HL-60 (cell line): ENCODE data around the gene PARD3.
"Not testable (repeated sequence)": the region's sequence is repeated elsewhere in the genome, so short reads cannot be mapped to it uniquely, and the experiment has no call there.

Experiments
- DNase-seq, 2 experiments: peaks; one replicate each; pipeline ENCODE4 v3.0.0-alpha.2; 2010 to 2020; ENCODE audit warnings: low read depth in 1 of 2, low spot score in 1 of 2
- H3K27ac ChIP-seq: fragments of 250-450 bp; sonication (Bioruptor Pico); replicated peaks from 2 replicates; pipeline ENCODE4 v1.5.1; 2020; ENCODE audit warnings: mild to moderate bottlenecking, moderate library complexity
- H3K27me3 ChIP-seq: fragments of 250-450 bp; sonication (Bioruptor Pico); 2 replicates; pipeline ENCODE4 v1.5.1; 2021; ENCODE audit warnings: mild to moderate bottlenecking, moderate library complexity; ENCODE audit not compliant: insufficient read depth, poor library complexity, severe bottlenecking
- H3K4me3 ChIP-seq: replicated peaks from 2 replicates; pipeline ENCODE4 v1.5.1; 2011; ENCODE audit warnings: mild to moderate bottlenecking, control low read depth, low read length; ENCODE audit not compliant: insufficient read depth
- GABPA ChIP-seq: IDR thresholded peaks from 2 replicates; pipeline ENCODE4 v1.6.1; 2012; ENCODE audit warnings: low read depth
- POLR2AphosphoS5 ChIP-seq: IDR thresholded peaks from 2 replicates; pipeline ENCODE4 v1.6.1; 2012; ENCODE audit warnings: low read depth
- SPI1 ChIP-seq: IDR thresholded peaks from 2 replicates; pipeline ENCODE4 v1.6.1; 2012; ENCODE audit warnings: low read depth, mild to moderate bottlenecking, borderline replicate concordance
- TF ChIP-seq, protein P1 (sequence below): IDR thresholded peaks from 2 replicates; pipeline ENCODE4 v1.6.1; 2012; ENCODE audit warnings: low read depth; ENCODE audit not compliant: insufficient replicate concordance
- TF ChIP-seq, protein P2 (sequence below): IDR thresholded peaks from one replicate; pipeline ENCODE4 v1.5.1; 2011; ENCODE audit warnings: low read length, control low read depth, inconsistent platforms; ENCODE audit not compliant: insufficient read depth

The PARD3 gene

DNA sequence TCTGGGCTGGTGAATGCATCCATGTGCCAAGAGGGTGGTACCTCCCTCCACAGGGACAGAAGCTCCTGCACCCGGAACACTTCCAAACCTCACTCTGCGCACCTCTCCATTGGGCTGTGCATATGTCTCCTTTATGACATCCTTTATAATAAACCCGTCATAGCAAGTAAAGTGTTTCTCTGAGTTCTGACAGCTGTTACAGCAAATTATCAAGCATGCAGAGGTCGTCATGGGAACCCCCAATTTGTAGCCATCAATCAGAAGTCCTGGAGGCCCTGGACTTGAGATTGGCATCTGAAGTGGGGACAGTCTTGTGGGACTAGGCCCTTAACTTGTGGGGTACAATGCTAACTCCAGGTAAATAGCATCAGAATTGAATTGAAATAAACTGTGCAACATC, 29.4 kb upstream of the PARD3 start:
- H3K4me3 ChIP-seq = no peak overlapping the region
- TF ChIP-seq SPI1 (no peak), POLR2AphosphoS5 (no peak), GABPA (no peak)
- TF ChIP-seq, protein P1, sequence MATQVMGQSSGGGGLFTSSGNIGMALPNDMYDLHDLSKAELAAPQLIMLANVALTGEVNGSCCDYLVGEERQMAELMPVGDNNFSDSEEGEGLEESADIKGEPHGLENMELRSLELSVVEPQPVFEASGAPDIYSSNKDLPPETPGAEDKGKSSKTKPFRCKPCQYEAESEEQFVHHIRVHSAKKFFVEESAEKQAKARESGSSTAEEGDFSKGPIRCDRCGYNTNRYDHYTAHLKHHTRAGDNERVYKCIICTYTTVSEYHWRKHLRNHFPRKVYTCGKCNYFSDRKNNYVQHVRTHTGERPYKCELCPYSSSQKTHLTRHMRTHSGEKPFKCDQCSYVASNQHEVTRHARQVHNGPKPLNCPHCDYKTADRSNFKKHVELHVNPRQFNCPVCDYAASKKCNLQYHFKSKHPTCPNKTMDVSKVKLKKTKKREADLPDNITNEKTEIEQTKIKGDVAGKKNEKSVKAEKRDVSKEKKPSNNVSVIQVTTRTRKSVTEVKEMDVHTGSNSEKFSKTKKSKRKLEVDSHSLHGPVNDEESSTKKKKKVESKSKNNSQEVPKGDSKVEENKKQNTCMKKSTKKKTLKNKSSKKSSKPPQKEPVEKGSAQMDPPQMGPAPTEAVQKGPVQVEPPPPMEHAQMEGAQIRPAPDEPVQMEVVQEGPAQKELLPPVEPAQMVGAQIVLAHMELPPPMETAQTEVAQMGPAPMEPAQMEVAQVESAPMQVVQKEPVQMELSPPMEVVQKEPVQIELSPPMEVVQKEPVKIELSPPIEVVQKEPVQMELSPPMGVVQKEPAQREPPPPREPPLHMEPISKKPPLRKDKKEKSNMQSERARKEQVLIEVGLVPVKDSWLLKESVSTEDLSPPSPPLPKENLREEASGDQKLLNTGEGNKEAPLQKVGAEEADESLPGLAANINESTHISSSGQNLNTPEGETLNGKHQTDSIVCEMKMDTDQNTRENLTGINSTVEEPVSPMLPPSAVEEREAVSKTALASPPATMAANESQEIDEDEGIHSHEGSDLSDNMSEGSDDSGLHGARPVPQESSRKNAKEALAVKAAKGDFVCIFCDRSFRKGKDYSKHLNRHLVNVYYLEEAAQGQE = no peak
- TF ChIP-seq, protein P2, sequence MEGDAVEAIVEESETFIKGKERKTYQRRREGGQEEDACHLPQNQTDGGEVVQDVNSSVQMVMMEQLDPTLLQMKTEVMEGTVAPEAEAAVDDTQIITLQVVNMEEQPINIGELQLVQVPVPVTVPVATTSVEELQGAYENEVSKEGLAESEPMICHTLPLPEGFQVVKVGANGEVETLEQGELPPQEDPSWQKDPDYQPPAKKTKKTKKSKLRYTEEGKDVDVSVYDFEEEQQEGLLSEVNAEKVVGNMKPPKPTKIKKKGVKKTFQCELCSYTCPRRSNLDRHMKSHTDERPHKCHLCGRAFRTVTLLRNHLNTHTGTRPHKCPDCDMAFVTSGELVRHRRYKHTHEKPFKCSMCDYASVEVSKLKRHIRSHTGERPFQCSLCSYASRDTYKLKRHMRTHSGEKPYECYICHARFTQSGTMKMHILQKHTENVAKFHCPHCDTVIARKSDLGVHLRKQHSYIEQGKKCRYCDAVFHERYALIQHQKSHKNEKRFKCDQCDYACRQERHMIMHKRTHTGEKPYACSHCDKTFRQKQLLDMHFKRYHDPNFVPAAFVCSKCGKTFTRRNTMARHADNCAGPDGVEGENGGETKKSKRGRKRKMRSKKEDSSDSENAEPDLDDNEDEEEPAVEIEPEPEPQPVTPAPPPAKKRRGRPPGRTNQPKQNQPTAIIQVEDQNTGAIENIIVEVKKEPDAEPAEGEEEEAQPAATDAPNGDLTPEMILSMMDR = no peak
- H3K27me3 ChIP-seq = no peaks in the 10 kb centered on the region
- DNase-seq = no peak
- H3K27ac ChIP-seq = no peak overlapping the region

DNA sequence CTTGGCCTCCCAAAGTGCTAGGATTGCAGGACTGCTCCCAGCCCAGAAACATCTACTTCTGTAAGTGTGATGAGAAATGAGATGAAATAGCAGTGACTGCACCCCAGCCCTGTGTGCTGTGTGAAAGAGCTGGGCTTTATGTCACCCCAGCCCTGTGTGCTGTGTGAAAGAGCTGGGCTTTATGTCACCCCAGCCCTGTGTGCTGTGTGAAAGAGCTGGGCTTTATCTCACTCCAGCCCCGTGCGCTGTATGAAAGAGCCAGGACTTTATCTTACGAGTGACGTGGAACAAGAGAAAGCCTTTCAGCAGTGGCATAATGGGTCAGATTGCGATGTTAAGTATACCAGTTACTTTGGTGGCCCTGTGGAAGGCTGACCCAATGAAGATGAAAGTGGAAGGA, 28.4 kb upstream of the PARD3 start:
- H3K4me3 ChIP-seq = not testable (repeated sequence)

DNA sequence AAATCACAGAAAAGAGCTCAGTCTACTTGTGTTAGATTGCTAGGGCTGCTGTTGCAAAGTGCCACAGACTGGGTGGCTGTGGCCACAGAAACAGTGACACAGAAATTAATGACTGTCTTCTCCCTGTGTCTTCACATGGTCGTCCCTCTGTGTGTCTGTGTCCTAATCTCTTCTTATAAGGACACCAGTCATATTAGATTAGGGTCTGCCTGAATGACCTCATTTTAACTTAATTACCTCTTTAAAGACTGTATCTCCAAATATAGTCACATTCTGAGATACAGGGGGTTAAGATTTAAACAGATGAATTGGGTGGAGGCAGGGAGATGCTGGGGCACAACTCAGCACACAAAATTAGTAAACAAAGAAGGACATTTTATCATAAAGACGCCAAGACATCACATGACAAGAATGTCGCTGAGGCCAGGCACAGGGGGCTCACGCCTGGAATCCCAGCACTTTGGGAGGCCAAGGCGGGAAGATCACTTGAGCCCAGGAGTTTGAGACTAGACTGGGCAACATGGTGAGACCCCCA, 23.3 kb upstream of the PARD3 start:
- no peak overlapping the region for H3K4me3 ChIP-seq
- TF ChIP-seq POLR2AphosphoS5 = no peak
- TF ChIP-seq, protein P2 = no peak
- no peak for TF ChIP-seq SPI1
- TF ChIP-seq, protein P1 = no peak
- TF ChIP-seq GABPA = no peak
- no peak for DNase-seq
- H3K27me3 ChIP-seq = no peaks in the 10 kb centered on the region
- no peak overlapping the region for H3K27ac ChIP-seq

More for the DNA sequence above, 28.4 kb upstream of the PARD3 start:
- DNase-seq, H3K27ac ChIP-seq, H3K27me3 ChIP-seq: not testable (repeated sequence)

DNA sequence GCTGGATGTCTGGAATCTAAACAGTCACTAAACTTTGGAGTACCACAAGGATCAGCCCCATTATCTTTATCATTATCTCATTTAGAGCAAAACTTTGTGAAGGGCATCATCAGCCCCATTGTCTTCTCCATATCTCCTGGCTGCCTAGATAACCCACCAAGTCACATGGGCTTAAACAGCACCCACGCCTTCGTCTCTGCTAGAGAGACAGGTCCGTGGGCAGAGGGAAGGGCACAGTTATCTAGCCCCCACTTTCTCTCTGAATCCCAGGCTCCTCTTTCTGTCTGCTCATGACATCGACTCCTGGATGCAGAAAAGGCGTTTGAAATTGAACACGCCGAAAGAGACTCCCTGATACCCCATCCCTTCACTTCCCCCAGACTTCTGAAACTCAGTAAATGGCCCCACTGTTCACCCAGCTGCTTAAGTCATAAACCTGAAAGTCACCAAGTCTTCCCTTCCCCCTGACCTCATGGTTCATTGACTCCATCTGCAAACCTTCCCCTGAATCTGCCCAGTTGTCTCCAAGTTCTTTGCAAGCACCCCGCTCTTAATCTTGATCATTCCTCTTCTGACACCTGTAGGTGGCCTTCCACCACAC, 20.9 kb upstream of the PARD3 start:
- H3K4me3 ChIP-seq = no peak overlapping the region
- DNase-seq = no peak
- H3K27me3 ChIP-seq = no peaks in the 10 kb centered on the region
- H3K27ac ChIP-seq = no peak overlapping the region
- TF ChIP-seq, protein P1 = no peak
- TF ChIP-seq SPI1 (no peak), GABPA (no peak), POLR2AphosphoS5 (no peak)
- TF ChIP-seq, protein P2 = no peak
